Sigmoid colon (tissue), 3 donors: ENCODE results near the gene RAPGEF2.

Experiments used
- POLR2A ChIP-seq, 2 donors: fragments of 450-650 bp; IDR thresholded peaks; one replicate each; pipeline ENCODE4 v1.6.1; 2016; ENCODE audit warnings: antibody characterized with exemption in 2 of 2, mild to moderate bottlenecking in 2 of 2, moderate library complexity in 2 of 2
- TF ChIP-seq, protein P1 (sequence below), 4 experiments: fragments of 450-650 bp in 3 of 4; fragments of 200-600 bp in 1 of 4; IDR thresholded peaks; one replicate each; pipeline ENCODE4 v1.5.1; 2016 to 2019; ENCODE audit warnings: antibody characterized with exemption in 4 of 4, mild to moderate bottlenecking in 3 of 4, moderate library complexity in 2 of 4

DNA sequence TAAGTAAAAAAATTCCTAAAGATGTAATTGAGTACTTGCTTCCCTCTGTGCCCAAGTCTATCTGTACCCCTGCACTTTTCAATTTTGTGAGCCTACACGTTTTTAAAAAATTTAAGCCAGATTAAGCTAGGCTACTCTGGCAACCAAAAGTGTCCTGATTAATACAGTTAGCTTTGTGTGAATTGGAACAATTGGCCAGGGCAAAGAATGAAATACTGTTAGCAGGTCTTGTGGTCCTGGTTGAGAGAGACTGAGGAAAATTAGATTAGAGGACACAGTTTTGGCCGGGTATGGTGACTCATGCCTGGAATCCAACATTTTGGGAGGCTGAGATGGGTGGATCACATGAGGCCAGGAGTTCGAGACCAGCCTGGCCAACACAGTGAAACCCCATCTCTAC is 293.3 kb downstream of the RAPGEF2 start:
- TF ChIP-seq, protein P1, sequence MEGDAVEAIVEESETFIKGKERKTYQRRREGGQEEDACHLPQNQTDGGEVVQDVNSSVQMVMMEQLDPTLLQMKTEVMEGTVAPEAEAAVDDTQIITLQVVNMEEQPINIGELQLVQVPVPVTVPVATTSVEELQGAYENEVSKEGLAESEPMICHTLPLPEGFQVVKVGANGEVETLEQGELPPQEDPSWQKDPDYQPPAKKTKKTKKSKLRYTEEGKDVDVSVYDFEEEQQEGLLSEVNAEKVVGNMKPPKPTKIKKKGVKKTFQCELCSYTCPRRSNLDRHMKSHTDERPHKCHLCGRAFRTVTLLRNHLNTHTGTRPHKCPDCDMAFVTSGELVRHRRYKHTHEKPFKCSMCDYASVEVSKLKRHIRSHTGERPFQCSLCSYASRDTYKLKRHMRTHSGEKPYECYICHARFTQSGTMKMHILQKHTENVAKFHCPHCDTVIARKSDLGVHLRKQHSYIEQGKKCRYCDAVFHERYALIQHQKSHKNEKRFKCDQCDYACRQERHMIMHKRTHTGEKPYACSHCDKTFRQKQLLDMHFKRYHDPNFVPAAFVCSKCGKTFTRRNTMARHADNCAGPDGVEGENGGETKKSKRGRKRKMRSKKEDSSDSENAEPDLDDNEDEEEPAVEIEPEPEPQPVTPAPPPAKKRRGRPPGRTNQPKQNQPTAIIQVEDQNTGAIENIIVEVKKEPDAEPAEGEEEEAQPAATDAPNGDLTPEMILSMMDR (IDR thresholded peaks at IDR 0.05) = no peak
- no peak for TF ChIP-seq POLR2A (IDR thresholded peaks at IDR 0.05)
